Tibial nerve (tissue), 3 donors: ENCODE results near the gene TOP3A.

Experiments used
- POLR2A ChIP-seq, 2 donors: fragments of 450-650 bp; IDR thresholded peaks; one replicate each; pipeline ENCODE4 v1.6.1; 2017; ENCODE audit warnings: antibody characterized with exemption in 2 of 2, mild to moderate bottlenecking in 2 of 2, moderate library complexity in 2 of 2
- TF ChIP-seq, protein P1 (sequence below), 5 experiments: fragments of 200-600 bp in 3 of 5; fragments of 450-650 bp in 2 of 5; sonication (generic) in 3 of 5; IDR thresholded peaks; one replicate each; pipeline ENCODE4 v1.5.1; 2016 to 2019; ENCODE audit warnings: antibody characterized with exemption in 5 of 5, mild to moderate bottlenecking in 3 of 5, moderate library complexity in 2 of 5

DNA sequence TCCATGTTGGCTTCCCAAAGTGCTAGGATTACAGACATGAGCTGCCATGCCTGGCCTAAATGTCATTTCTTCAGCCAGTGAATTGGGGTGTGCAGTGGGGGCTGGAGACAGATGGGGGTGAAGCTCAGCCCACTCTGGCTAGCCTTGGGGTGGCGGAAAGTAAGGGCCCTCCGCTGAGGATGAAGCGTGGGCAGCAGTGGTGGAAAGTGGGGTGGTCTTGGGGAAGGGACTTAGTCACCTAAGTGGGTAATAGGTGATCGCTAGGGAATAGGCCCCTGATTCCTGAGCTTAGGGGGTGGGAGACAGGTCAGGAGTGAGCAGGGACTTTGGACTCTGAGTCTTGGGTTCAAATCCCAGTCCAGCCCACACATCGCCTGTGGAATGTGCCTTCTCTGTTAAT lies 87.2 kb downstream of the TOP3A start:
- TF ChIP-seq POLR2A (IDR thresholded peaks at IDR 0.05) = no peak
- TF ChIP-seq, protein P1, sequence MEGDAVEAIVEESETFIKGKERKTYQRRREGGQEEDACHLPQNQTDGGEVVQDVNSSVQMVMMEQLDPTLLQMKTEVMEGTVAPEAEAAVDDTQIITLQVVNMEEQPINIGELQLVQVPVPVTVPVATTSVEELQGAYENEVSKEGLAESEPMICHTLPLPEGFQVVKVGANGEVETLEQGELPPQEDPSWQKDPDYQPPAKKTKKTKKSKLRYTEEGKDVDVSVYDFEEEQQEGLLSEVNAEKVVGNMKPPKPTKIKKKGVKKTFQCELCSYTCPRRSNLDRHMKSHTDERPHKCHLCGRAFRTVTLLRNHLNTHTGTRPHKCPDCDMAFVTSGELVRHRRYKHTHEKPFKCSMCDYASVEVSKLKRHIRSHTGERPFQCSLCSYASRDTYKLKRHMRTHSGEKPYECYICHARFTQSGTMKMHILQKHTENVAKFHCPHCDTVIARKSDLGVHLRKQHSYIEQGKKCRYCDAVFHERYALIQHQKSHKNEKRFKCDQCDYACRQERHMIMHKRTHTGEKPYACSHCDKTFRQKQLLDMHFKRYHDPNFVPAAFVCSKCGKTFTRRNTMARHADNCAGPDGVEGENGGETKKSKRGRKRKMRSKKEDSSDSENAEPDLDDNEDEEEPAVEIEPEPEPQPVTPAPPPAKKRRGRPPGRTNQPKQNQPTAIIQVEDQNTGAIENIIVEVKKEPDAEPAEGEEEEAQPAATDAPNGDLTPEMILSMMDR (IDR thresholded peaks at IDR 0.05) = no peak
